Erythroblast (primary cell): ENCODE data around the gene CELF5.

Experiments
- GATA1 ChIP-seq: IDR thresholded peaks from 2 replicates; pipeline ENCODE4 v1.6.1; 2011; ENCODE audit warnings: low read depth, mild to moderate bottlenecking, control low read depth, low read length, moderate library complexity
- POLR2A ChIP-seq: IDR thresholded peaks from 2 replicates; pipeline ENCODE4 v1.6.1; 2011; ENCODE audit warnings: mild to moderate bottlenecking, low read length

DNA sequence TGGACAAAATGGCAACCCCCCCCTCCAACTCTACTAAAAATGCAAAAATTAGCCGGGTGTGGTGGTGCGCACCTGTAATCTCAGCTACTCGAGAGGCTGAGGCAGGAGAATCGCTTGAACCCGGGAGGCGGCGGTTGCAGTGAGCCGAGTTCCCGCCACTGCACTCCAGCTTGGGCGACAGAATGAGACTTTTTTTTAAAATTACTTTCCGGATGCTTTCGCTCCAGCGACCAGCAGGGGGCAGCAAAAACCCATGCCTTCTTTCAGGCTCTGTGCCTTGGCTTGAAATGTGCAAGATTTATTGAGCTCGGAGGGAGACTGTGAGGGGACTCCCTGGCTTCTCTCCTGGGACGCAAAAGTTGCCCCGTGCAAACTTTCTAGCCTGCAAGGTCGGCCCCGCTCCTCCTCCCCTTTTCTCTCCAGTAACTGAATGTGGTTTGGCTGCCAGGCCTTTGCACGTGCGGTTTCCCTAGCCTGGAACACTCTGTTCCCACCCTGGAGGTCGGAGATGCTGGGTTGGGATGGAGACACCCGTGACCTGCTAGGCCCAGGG lies 80.5 kb downstream of the CELF5 start:
- TF ChIP-seq POLR2A: no peak
- no peak for TF ChIP-seq GATA1
